K562 (cell line): ENCODE results near the gene ATF4. TPM values are rescaled to one million over a fixed set of nuclear protein-coding genes. Genes with fewer than 3 reads are reported as not detected.
A peak's percentile ranks its signal among the peaks of the same experiment; 100 is the strongest.

Experiments
- ATAC-seq: fragments of 200-7000 bp; cut with Tn5 transposase; 3 replicates; pipeline ENCODE4 v1.9.1; 2020; ENCODE audit warnings: moderate library complexity
- BruUV-seq: library from RNA; stranded (reverse); fragments of 400-500 nt; replicated peaks from 2 replicates; lab custom pipeline; 2021; lab: Mats Ljungman, UMichigan
- CTCF ChIA-PET: fragments of 300-600 bp; formaldehyde crosslinking; extraction: SDS; loops from one replicate; lab custom pipeline; 2021; ENCODE audit warnings: low intra/inter-chr PET ratio; lab: Yijun Ruan, JAX
- POLR2A ChIA-PET: fragments of 300-600, 350-650 bp; sonication (Branson Sonifier 250); formaldehyde crosslinking; extraction: SDS; loops from one replicate; lab custom pipeline; 2021; ENCODE audit warnings: antibody characterized with exemption, inconsistent platforms; lab: Yijun Ruan, JAX
- DNase-seq, 4 experiments: peaks; one replicate each; pipeline versions ENCODE4 v3.0.0 to v3.0.0-alpha.2; 2011 to 2018; ENCODE audit warnings: low spot score in 3 of 4, mixed read lengths in 3 of 4; ENCODE audit errors: extremely low read depth in 1 of 4
- FAIRE-seq: peaks from 2 replicates; lab custom pipeline; 2011; peaks lifted over from hg19 to GRCh38; lab: Jason Lieb, UNC
- H2AFZ ChIP-seq: 2 replicates; pipeline ENCODE4 v1.6.0; 2011; ENCODE audit warnings: low read depth, low read length, control low read depth, inconsistent platforms
- H3K27ac ChIP-seq: fragments of 200-600 bp; 3 replicates; pipeline ENCODE4 v1.8.0; 2011; ENCODE audit warnings: low read depth, mild to moderate bottlenecking, control low read depth, inconsistent platforms, low read length, moderate library complexity, mixed read lengths; ENCODE audit errors: extremely low read depth
- H3K27me3 ChIP-seq, 2 experiments: fragments of 300-600 bp in 1 of 2; 2 replicates in 1 of 2; 3 replicates in 1 of 2; pipeline versions ENCODE4 v1.6.0 to v1.8.0; 2011; ENCODE audit warnings: inconsistent platforms in 2 of 2, low read length in 2 of 2, mild to moderate bottlenecking in 1 of 2, mixed read lengths in 1 of 2, moderate library complexity in 1 of 2; ENCODE audit not compliant: control insufficient read depth in 2 of 2, insufficient read depth in 2 of 2
- H3K36me3 ChIP-seq: fragments of 300-600 bp; 3 replicates; pipeline ENCODE4 v1.8.0; 2011; ENCODE audit warnings: mild to moderate bottlenecking, low read length, inconsistent platforms; ENCODE audit not compliant: control insufficient read depth, insufficient read depth
- H3K4me1 ChIP-seq, 2 experiments: fragments of 200-600 bp in 1 of 2; replicated peaks in 1 of 2; 2 replicates in 1 of 2; 3 replicates in 1 of 2; pipeline versions ENCODE4 v1.5.1 to v1.8.0; 2011; ENCODE audit warnings: inconsistent platforms in 2 of 2, low read length in 2 of 2, mild to moderate bottlenecking in 1 of 2, mixed read lengths in 1 of 2, moderate library complexity in 1 of 2; ENCODE audit not compliant: control insufficient read depth in 2 of 2, insufficient read depth in 2 of 2
- H3K4me2 ChIP-seq: 2 replicates; pipeline ENCODE4 v1.6.1; 2011; ENCODE audit warnings: low read length, control low read depth, inconsistent platforms, mixed read lengths; ENCODE audit not compliant: insufficient read depth
- H3K4me3 ChIP-seq: fragments of 200-600 bp; sonication (generic), shearing (Covaris generic); 2 replicates; pipeline ENCODE4 v1.5.1; 2016; ENCODE audit warnings: control low read depth, inconsistent platforms
- H3K79me2 ChIP-seq: fragments of 200-600 bp; 3 replicates; pipeline ENCODE4 v1.8.0; 2011; ENCODE audit warnings: low read length, inconsistent platforms; ENCODE audit not compliant: control insufficient read depth, insufficient read depth
- H3K9ac ChIP-seq, 2 experiments: 2 replicates each; pipeline versions ENCODE4 v1.6.0 to v1.6.1; 2011; ENCODE audit warnings: low read depth in 2 of 2, low read length in 2 of 2, control low read depth in 1 of 2, inconsistent platforms in 1 of 2, mild to moderate bottlenecking in 1 of 2, mixed read lengths in 1 of 2; ENCODE audit not compliant: insufficient read depth in 1 of 2
- H3K9me1 ChIP-seq: one replicate; pipeline ENCODE4 v1.6.0; 2011; ENCODE audit warnings: inconsistent platforms, mild to moderate bottlenecking, low read length, moderate library complexity; ENCODE audit not compliant: control insufficient read depth, insufficient read depth
- H3K9me3 ChIP-seq: replicated peaks from 2 replicates; pipeline ENCODE4 v1.5.1; 2011; ENCODE audit warnings: low read depth, low read length, inconsistent platforms; ENCODE audit not compliant: control insufficient read depth, insufficient read depth
- H4K20me1 ChIP-seq: replicated peaks from 2 replicates; pipeline ENCODE4 v1.6.1; 2011; ENCODE audit warnings: low read length, inconsistent platforms, mixed read lengths; ENCODE audit not compliant: control insufficient read depth, insufficient read depth
- ARID2 ChIP-seq: fragments of 450-650 bp; IDR thresholded peaks from 2 replicates; pipeline ENCODE4 v1.6.1; 2017; ENCODE audit warnings: antibody characterized with exemption, mild to moderate bottlenecking
- CAMTA2 ChIP-seq: fragments of 250-450 bp; sonication (Bioruptor Pico); conservative IDR thresholded peaks from 2 replicates; pipeline ENCODE4 v1.5.1; 2022
- CC2D1A ChIP-seq: fragments of 450-650 bp; IDR thresholded peaks from 2 replicates; pipeline ENCODE4 v1.6.1; 2017; ENCODE audit warnings: mild to moderate bottlenecking
- CCNT2 ChIP-seq: IDR thresholded peaks from 2 replicates; pipeline ENCODE4 v1.6.1; 2011; ENCODE audit warnings: borderline replicate concordance, low read depth, mild to moderate bottlenecking, moderate library complexity, mixed read lengths, low read length; ENCODE audit not compliant: insufficient read length; ENCODE audit errors: extremely low read depth
- GATA2 ChIP-seq: sonication (generic); formaldehyde crosslinking; IDR thresholded peaks from 2 replicates; pipeline ENCODE4 v1.4.0; 2020; ENCODE audit warnings: mild to moderate bottlenecking, missing genetic modification reagents
- HOMEZ ChIP-seq: fragments of 250-450 bp; sonication (Bioruptor Pico); IDR thresholded peaks from 2 replicates; pipeline ENCODE4 v1.4.0; 2020; ENCODE audit warnings: mild to moderate bottlenecking, moderate library complexity
- ILK ChIP-seq: fragments of 450-650 bp; IDR thresholded peaks from 2 replicates; pipeline ENCODE4 v1.6.1; 2016; ENCODE audit warnings: missing genetic modification characterization, low read depth, mild to moderate bottlenecking, missing compliant biosample characterization, moderate library complexity, borderline replicate concordance
- KHSRP ChIP-seq: fragments of 450-650 bp; IDR thresholded peaks from 2 replicates; pipeline ENCODE4 v1.6.1; 2017
- KLF16 ChIP-seq: IDR thresholded peaks from 2 replicates; pipeline ENCODE4 v1.6.1; 2016; ENCODE audit warnings: antibody characterized with exemption
- MAX ChIP-seq: sonication (generic); formaldehyde crosslinking; IDR thresholded peaks from 2 replicates; pipeline ENCODE4 v1.9.0; 2022; ENCODE audit warnings: mild to moderate bottlenecking, missing genetic modification reagents
- MYNN ChIP-seq, 2 experiments: sonication (generic); formaldehyde crosslinking in 1 of 2; IDR thresholded peaks; 2 replicates each; pipeline versions ENCODE4 v1.5.0 to v1.6.1; 2016 to 2020; ENCODE audit warnings: antibody characterized with exemption in 1 of 2, missing genetic modification reagents in 1 of 2
- POLR2A ChIP-seq: fragments of 450-650 bp; conservative IDR thresholded peaks from 2 replicates; pipeline ENCODE4 v1.6.1; 2016
- RAD21 ChIP-seq, 2 experiments: fragments of 250-450 bp in 1 of 2; fragments of 450-650 bp in 1 of 2; sonication (Bioruptor Pico) in 1 of 2; formaldehyde crosslinking in 1 of 2; IDR thresholded peaks in 1 of 2; conservative IDR thresholded peaks in 1 of 2; 2 replicates each; pipeline versions ENCODE4 v1.4.0 to v1.8.0; 2020 to 2022; ENCODE audit warnings: mild to moderate bottlenecking in 2 of 2, moderate library complexity in 1 of 2
- RBFOX2 ChIP-seq: fragments of 200-400 bp; formaldehyde crosslinking; IDR thresholded peaks from 2 replicates; pipeline ENCODE4 v1.6.1; 2017; ENCODE audit warnings: low read depth, mild to moderate bottlenecking, low read length, moderate library complexity
- RCOR1 ChIP-seq, 2 experiments: IDR thresholded peaks; 2 replicates each; pipeline ENCODE4 v1.6.1; 2012; ENCODE audit warnings: low read depth in 2 of 2, low read length in 2 of 2, borderline replicate concordance in 1 of 2, improper control_type of control experiment in 1 of 2
- SMARCA5 ChIP-seq: fragments of 450-650 bp; IDR thresholded peaks from 2 replicates; pipeline ENCODE4 v1.6.1; 2016
- STAG1 ChIP-seq: sonication (generic); formaldehyde crosslinking; IDR thresholded peaks from 2 replicates; pipeline ENCODE4 v1.5.0; 2020; ENCODE audit warnings: missing genetic modification reagents, borderline replicate concordance
- TEAD1 ChIP-seq, 2 experiments: fragments of 450-650 bp in 1 of 2; sonication (generic) in 1 of 2; formaldehyde crosslinking; IDR thresholded peaks; 2 replicates each; pipeline versions ENCODE4 v1.4.0 to v1.8.0; 2020 to 2022; ENCODE audit warnings: mild to moderate bottlenecking in 2 of 2, missing genetic modification reagents in 1 of 2
- XRCC5 ChIP-seq: fragments of 200-400 bp; formaldehyde crosslinking; IDR thresholded peaks from 2 replicates; pipeline ENCODE4 v1.6.1; 2017; ENCODE audit warnings: low read depth, mild to moderate bottlenecking, low read length
- ZBED1 ChIP-seq: IDR thresholded peaks from 2 replicates; pipeline ENCODE4 v1.6.1; 2014
- ZKSCAN8 ChIP-seq: fragments of 200-800 bp; sonication (Bioruptor generic); IDR thresholded peaks from 2 replicates; pipeline ENCODE4 v1.6.1; 2016; ENCODE audit warnings: missing genetic modification characterization, missing compliant biosample characterization
- ZNF316 ChIP-seq: fragments of 450-650 bp; IDR thresholded peaks from 2 replicates; pipeline ENCODE4 v1.6.1; 2016
- WGBS: fragments of 100-300 bp; shearing (Covaris generic); methylation state at CpG from one replicate; pipeline ENCODE4 v1.1.6; 2016; ENCODE audit warnings: low coverage, mixed read lengths; ENCODE audit not compliant: insufficient coverage; ENCODE audit errors: missing lambda C conversion rate; 5-methylcytosine and 5-hydroxymethylcytosine counted together
- in situ Hi-C: fragments of 300-500 bp; cut with MboI; formaldehyde crosslinking; loops from 4 replicates; pipeline ENCODE4 v1.15.0; 2018; ENCODE audit warnings: inconsistent platforms, mixed read lengths
- intact Hi-C: fragments of 100-400 bp; cut with micrococcal nuclease; formaldehyde crosslinking; loops from 2 replicates; pipeline ENCODE4 v1.14.2; 2022
- polyA plus RNA-seq, 8 experiments: library from polyadenylated mRNA; depleted of rRNA in 4 of 8; stranded (reverse) in 5 of 8; unstranded in 3 of 8; fragments of >200 nt; fragmentation: Nextera tagmentation in 2 of 8; fragmentation: Illumina TruSeq in 1 of 8; extraction: Ambion mirVana in 2 of 8; extraction: Trizol in 1 of 8; gene quantifications; 2 replicates each; pipeline versions ENCODE4 v1.2.1 to v1.2.3, GENCODE V29; 2011 to 2014; ENCODE audit warnings: inconsistent platforms in 1 of 8, missing spikeins in 1 of 8
- total RNA-seq, 7 experiments: library from RNA; depleted of rRNA in 6 of 7; stranded (reverse); fragments of >200 nt in 6 of 7; fragmentation: Illumina TruSeq in 2 of 7; extraction: Trizol in 2 of 7; gene quantifications; 2 replicates each; pipeline versions ENCODE4 v1.2.1 to v1.2.3, GENCODE V29; 2011 to 2021; ENCODE audit warnings: low replicate concordance in 1 of 7

Gene ATF4
- total and polyA plus RNA-seq, 9 of the 15 experiments (the other 6 are each of a cell fraction or from before 2014, with no cell fraction given): 93.1 to 723 (median 355) TPM

DNA sequence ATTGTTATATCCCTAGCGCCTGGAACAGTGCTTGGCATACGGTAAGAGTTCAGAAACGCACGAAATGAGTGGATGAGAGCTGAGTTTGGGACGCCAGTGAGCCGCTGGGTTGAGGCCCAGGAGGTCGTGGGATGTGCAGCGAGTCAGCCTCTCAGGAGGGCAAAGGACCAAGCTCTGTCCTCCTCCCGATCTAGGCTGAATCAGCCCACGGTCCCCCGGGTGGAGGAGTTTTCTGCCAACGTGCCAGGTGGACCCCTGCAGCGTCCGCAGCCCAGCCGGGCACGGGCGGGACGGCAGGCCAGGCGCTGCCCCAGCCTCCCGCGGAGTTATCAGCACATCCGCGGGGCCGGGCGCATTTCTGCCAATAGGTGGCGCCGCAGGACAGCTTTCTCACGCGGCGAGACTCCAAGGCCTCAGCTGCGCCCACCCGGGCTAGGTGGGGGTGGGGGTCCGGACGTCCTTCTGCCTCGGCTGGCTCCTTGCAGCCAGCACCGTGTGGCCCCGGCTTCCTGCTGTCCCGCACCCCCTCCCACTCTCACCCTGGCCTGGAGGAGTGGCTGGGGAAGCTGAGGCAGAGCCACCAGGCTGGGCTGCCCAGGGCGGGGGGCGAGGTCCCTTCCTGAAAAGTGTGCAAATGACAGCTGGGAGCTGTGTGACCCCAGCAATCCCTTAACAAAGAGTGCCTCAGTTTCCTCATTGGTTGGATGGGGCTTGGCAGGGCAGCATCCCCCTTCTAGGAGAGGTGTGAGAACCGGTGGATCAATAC, 14.4 kb downstream of the ATF4 start:
- peaks cover 19 to 39% of the 10 kb centered on the region in 2 experiments; a peak in 4 of 5 replicates for H3K4me1 ChIP-seq
- BruUV-seq: no TSS peak
- ATAC-seq: peak; percentile 66
- no peak overlapping the region for H3K27ac ChIP-seq
- peaks cover 20% of the 10 kb centered on the region for H3K36me3 ChIP-seq
- 7% methylated on average over 20 of the region's 41 CpGs for WGBS
- H3K9me1 ChIP-seq: no peaks in the 10 kb centered on the region
- H4K20me1 ChIP-seq: peaks cover 7% of the 10 kb centered on the region; the same call in 1 of the 2 replicates
- H2AFZ ChIP-seq: peak overlapping the region; percentile 98
- in situ Hi-C loops (loop anchor here (5.0 to 10.0 kb wide), 2 partner anchors 372 to 650 kb away; no protein-coding TSS in a partner anchor), intact Hi-C loops (loop anchor here (5.0 kb wide), 2 partner anchors 37 to 503 kb away; no protein-coding TSS in a partner anchor)
- H3K4me3 ChIP-seq: no peak overlapping the region
- ChIA-PET POLR2A (interaction anchor here (0.6 kb wide), 1 partner anchor 12 kb away, joined by 3 read pairs; no protein-coding TSS in a partner anchor), CTCF (interaction anchor here (0.5 to 2.2 kb wide), 8 partner anchors 25 to 1365 kb away, joined by 3 to 18 read pairs (median 3); no protein-coding TSS in a partner anchor)
- peak overlapping the region; percentile 49 to 83 for H3K9ac ChIP-seq
- FAIRE-seq: peak; percentile 64
- H3K4me2 ChIP-seq: peak overlapping the region; percentile 62
- no peaks in the 10 kb centered on the region for H3K9me3 ChIP-seq
- peaks cover 28% of the 10 kb centered on the region for H3K79me2 ChIP-seq
- no peaks in the 10 kb centered on the region for H3K27me3 ChIP-seq
- peak; percentile 72 to 82 (median 74) for DNase-seq
- TF ChIP-seq SMARCA5 (peak; percentile 45; the same call in 1 of the 2 replicates), POLR2A (no peak), RCOR1 (IDR thresholded peaks at IDR 0.05; ENCODE audit: borderline replicate concordance in 1 of 2, low read depth in 2 of 2, low read length in 2 of 2) (peak in 1 of 2 experiments; percentile 30; a peak in 1 of 4 replicates), RBFOX2 (peak; percentile 69), TEAD1 (CRISPR knock-in tag; IDR thresholded peaks at IDR 0.05) (peak; percentile 99 to 100), KLF16 (no peak), ZNF316 (no peak), GATA2 (CRISPR knock-in tag) (peak; percentile 53; the same call in 1 of the 2 replicates), ARID2 (peak; percentile 52; the same call in 1 of the 2 replicates), ZKSCAN8 (CRISPR knock-in tag) (no peak), CC2D1A (peak; percentile 36; the same call in 1 of the 2 replicates), KHSRP (no peak), STAG1 (CRISPR knock-in tag) (peak; percentile 99), ILK (tag) (no peak), CCNT2 (peak; percentile 41), MYNN (IDR thresholded peaks at IDR 0.05) (0 out of 2 replicates have a peak, but pooled peaks have one; percentile 34), MYNN (CRISPR knock-in tag; IDR thresholded peaks at IDR 0.05) (no peak), XRCC5 (0 out of 2 replicates have a peak, but pooled peaks have one; percentile 29), RAD21 (CRISPR knock-in tag; conservative IDR thresholded peaks at IDR 0.05 in 1 of 2, IDR thresholded peaks at IDR 0.05 in 1 of 2) (peak; percentile 70 to 80), MAX (peak; percentile 20; the same call in 1 of the 2 replicates), HOMEZ (CRISPR knock-in tag) (no peak), ZBED1 (no peak), CAMTA2 (CRISPR knock-in tag) (no peak)
